ENCODE results near the gene C21orf58.

C21orf58 gene

DNA sequence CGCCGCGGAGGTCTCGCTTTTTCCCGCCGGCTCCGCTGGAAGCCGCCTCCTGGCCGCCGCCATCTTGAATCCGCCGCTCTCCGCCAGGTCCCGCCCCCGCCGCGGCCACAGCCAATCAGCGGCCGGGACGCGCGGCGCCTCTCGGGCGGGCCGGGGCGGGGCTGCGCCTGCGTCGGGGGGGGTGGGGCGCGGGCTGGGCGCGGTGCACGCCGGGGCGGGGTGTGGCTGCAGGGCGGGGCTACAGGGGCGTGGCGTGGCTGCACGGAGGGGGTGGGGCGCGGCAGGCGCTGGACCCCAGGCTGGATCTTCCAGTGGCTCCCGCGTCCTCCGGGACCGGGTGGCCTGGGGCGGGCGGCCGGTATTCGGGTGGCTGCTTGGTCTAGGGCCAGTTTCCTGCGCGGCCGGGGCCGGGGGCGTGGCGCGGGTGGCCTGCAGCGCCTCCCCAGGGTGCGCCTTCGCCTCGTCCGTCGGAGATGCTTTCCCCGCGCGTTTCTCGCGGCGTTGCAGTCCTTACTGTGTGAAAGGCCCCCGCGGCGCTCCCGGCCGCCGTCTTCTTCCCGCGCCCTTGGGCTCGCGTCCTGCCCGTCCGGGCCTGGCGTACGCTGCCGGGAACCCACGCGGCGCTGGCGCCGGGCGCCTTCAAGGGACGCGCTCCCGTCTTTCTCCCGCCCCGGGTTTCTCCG lies 861 bp upstream of the C21orf58 start:
- no peaks in the 10 kb centered on the region for H3K9me3 ChIP-seq (ENCODE audit: low read depth, low read length)
- DNase-seq (ENCODE audit: low read depth, low spot score): no peak
- peaks cover 33% of the 10 kb centered on the region for H3K36me3 ChIP-seq (ENCODE audit: insufficient read depth, low read length)

DNA sequence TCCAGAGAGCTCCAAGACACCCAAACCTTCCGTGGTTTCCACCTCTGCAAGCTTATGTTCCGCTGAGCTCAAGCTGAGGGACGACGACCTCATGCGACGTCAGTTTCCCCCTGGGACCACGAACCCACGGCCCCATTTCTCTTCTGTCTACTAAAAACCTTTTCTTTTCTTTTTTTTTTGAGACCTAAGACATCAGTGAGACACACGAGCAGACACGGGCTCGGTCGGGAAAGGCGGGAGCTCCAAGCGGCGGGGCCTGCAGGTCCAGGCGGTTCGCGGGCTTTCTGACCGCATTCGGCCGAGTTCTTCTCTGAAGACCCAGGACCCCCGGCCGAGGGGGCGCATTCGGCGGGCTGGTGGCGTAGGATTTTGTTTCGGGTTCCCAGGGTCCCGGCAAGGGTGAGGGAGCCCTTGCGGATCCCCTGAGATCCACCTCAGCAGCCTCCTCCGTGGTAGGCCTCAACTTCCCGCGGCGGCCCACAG lies 402 bp downstream of the C21orf58 start:
- Histone ChIP-seq H3K4me3 (peak overlapping the region; percentile 97), H3K27ac (peak overlapping the region; percentile 86), H3K9ac (ENCODE audit: insufficient read length) (peak overlapping the region; percentile 93), H3K9me3 (ENCODE audit: low read depth, low read length) (no peaks in the 10 kb centered on the region), H3K36me3 (ENCODE audit: insufficient read depth, low read length) (peaks cover 22% of the 10 kb centered on the region)
- DNase-seq (ENCODE audit: low read depth, low spot score): no peak
- no peak for TF ChIP-seq EZH2 (IDR thresholded peaks at IDR 0.05)
- no peak for TF ChIP-seq FOXP2 (optimal IDR thresholded peaks at IDR 0.05; ENCODE audit: control extremely low read depth, extremely low read length, insufficient read depth)
- no peak for TF ChIP-seq POLR2AphosphoS5 (IDR thresholded peaks at IDR 0.05; ENCODE audit: borderline replicate concordance, low read depth, low read length)

More for the DNA sequence above, 861 bp upstream of the C21orf58 start:
- Histone ChIP-seq H3K27ac (peak overlapping the region; percentile 98), H3K9ac (ENCODE audit: insufficient read length) (peak overlapping the region; percentile 97), H3K4me3 (peak overlapping the region; percentile 97)
- TF ChIP-seq POLR2AphosphoS5 (IDR thresholded peaks at IDR 0.05; ENCODE audit: borderline replicate concordance, low read depth, low read length) (no peak), FOXP2 (optimal IDR thresholded peaks at IDR 0.05; ENCODE audit: control extremely low read depth, extremely low read length, insufficient read depth) (no peak), EZH2 (IDR thresholded peaks at IDR 0.05) (no peak)

GRCh38 chr21:46322351-46323226 lies 1.1 kb downstream of the C21orf58 start:
- no peak for DNase-seq (ENCODE audit: low read depth, low spot score)
- peak overlapping the region; percentile 86 for H3K27ac ChIP-seq
- H3K36me3 ChIP-seq (ENCODE audit: insufficient read depth, low read length): peaks cover 15% of the 10 kb centered on the region
- TF ChIP-seq POLR2AphosphoS5 (IDR thresholded peaks at IDR 0.05; ENCODE audit: borderline replicate concordance, low read depth, low read length): no peak
- TF ChIP-seq EZH2 (IDR thresholded peaks at IDR 0.05): no peak
- TF ChIP-seq FOXP2 (optimal IDR thresholded peaks at IDR 0.05; ENCODE audit: control extremely low read depth, extremely low read length, insufficient read depth): no peak
- peak overlapping the region; percentile 97 for H3K4me3 ChIP-seq
- peak overlapping the region; percentile 93 for H3K9ac ChIP-seq (ENCODE audit: insufficient read length)
- no peaks in the 10 kb centered on the region for H3K9me3 ChIP-seq (ENCODE audit: low read depth, low read length)

GRCh38 chr21:46320331-46320801 lies 3.3 kb downstream of the C21orf58 start:
- TF ChIP-seq FOXP2 (optimal IDR thresholded peaks at IDR 0.05; ENCODE audit: control extremely low read depth, extremely low read length, insufficient read depth) (no peak), POLR2AphosphoS5 (IDR thresholded peaks at IDR 0.05; ENCODE audit: borderline replicate concordance, low read depth, low read length) (no peak; the same call in 1 of the 2 replicates), EZH2 (IDR thresholded peaks at IDR 0.05) (no peak)
- H3K4me3 ChIP-seq: peak overlapping the region; percentile 97
- H3K9ac ChIP-seq (ENCODE audit: insufficient read length): no peak overlapping the region
- H3K36me3 ChIP-seq (ENCODE audit: insufficient read depth, low read length): peaks cover 8% of the 10 kb centered on the region; the same call in 1 of the 2 replicates
- DNase-seq (ENCODE audit: low read depth, low spot score): no peak
- peak overlapping the region; percentile 76; the same call in 1 of the 2 replicates for H3K27ac ChIP-seq
- H3K9me3 ChIP-seq (ENCODE audit: low read depth, low read length): no peaks in the 10 kb centered on the region

DNA sequence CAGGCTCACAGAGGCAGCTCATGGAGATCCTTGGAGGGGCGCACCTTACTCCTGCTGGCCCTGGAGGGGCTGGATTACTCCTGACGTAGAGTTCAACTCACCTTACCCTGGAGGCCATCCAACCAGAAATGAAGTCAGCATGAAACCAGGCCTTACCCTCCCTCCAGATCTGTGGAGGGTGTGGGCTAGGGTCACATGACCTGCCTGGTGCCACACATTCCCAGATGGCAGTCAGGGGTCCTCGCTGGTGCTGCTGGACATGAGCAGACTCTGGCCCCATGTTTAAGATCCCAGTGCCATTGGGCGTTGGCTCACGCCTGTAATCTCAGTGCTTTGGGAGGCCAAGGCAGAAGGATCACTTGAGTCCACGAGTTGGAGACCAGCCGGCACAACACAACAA lies 4.5 kb downstream of the C21orf58 start:
- DNase-seq (ENCODE audit: low read depth, low spot score): no peak
- Histone ChIP-seq H3K36me3 (ENCODE audit: insufficient read depth, low read length) (peaks cover 8% of the 10 kb centered on the region; the same call in 1 of the 2 replicates), H3K27ac (no peak overlapping the region), H3K9ac (ENCODE audit: insufficient read length) (no peak overlapping the region), H3K4me3 (no peak overlapping the region), H3K9me3 (ENCODE audit: low read depth, low read length) (no peaks in the 10 kb centered on the region)
- no peak for TF ChIP-seq EZH2 (IDR thresholded peaks at IDR 0.05)
- no peak for TF ChIP-seq FOXP2 (optimal IDR thresholded peaks at IDR 0.05; ENCODE audit: control extremely low read depth, extremely low read length, insufficient read depth)
- TF ChIP-seq POLR2AphosphoS5 (IDR thresholded peaks at IDR 0.05; ENCODE audit: borderline replicate concordance, low read depth, low read length): no peak

GRCh38 chr21:46318464-46318845 lies 5.2 kb downstream of the C21orf58 start:
- Histone ChIP-seq H3K4me3 (no peak overlapping the region), H3K27ac (no peak overlapping the region), H3K9ac (ENCODE audit: insufficient read length) (no peak overlapping the region), H3K9me3 (ENCODE audit: low read depth, low read length) (no peaks in the 10 kb centered on the region), H3K36me3 (ENCODE audit: insufficient read depth, low read length) (peaks cover 11% of the 10 kb centered on the region; the same call in 1 of the 2 replicates)
- TF ChIP-seq EZH2 (IDR thresholded peaks at IDR 0.05): no peak
- TF ChIP-seq POLR2AphosphoS5 (IDR thresholded peaks at IDR 0.05; ENCODE audit: borderline replicate concordance, low read depth, low read length): peak; percentile 0; the same call in 1 of the 2 replicates
- no peak for DNase-seq (ENCODE audit: low read depth, low spot score)

GRCh38 chr21:46317710-46318463 lies 5.8 kb downstream of the C21orf58 start:
- TF ChIP-seq POLR2AphosphoS5 (IDR thresholded peaks at IDR 0.05; ENCODE audit: borderline replicate concordance, low read depth, low read length) (peak; percentile 24; the same call in 1 of the 2 replicates), EZH2 (IDR thresholded peaks at IDR 0.05) (no peak)
- Histone ChIP-seq H3K4me3 (no peak overlapping the region), H3K9me3 (ENCODE audit: low read depth, low read length) (no peaks in the 10 kb centered on the region), H3K36me3 (ENCODE audit: insufficient read depth, low read length) (peaks cover 11% of the 10 kb centered on the region; the same call in 1 of the 2 replicates), H3K9ac (ENCODE audit: insufficient read length) (no peak overlapping the region), H3K27ac (no peak overlapping the region)
- DNase-seq (ENCODE audit: low read depth, low spot score): no peak

All from SK-N-MC (cell line).